Islet of Langerhans (tissue), 1 donor: ENCODE measurements around the gene LRRC9.
"Not testable (repeated sequence)": the region's sequence is repeated elsewhere in the genome, so short reads cannot be mapped to it uniquely, and the experiment has no call there.

Source experiments
- FAIRE-seq: peaks from one replicate; lab custom pipeline; 2011; peaks lifted over from hg19 to GRCh38; lab: Jason Lieb, UNC

Gene LRRC9

DNA sequence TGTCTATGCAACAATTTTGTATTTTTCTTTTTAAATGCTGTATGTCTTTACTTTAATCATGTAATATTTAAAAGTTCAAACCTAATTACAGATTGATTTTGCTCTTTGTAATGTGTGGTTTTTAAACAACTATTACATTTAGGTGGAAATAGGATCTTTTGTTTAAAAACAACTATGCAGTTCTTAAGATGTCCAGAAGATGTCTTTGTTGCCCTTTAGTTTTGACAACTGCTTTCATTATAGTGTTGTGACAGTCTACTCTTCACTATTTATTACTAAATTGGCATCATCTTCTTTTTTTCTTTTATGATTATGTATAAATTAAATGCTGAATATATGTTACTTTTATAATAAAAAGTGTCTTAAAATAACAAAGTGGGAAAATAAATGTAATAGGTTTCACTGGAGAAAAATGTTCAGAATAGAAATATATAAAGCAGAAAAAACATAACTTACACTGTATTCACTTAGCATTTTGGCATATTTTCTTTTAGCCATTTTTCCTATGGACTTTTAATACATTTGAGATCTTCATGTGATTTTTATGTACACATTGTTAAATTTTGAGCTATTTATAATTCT is 144.6 kb downstream of the LRRC9 start:
- peak; percentile 98 for FAIRE-seq

DNA sequence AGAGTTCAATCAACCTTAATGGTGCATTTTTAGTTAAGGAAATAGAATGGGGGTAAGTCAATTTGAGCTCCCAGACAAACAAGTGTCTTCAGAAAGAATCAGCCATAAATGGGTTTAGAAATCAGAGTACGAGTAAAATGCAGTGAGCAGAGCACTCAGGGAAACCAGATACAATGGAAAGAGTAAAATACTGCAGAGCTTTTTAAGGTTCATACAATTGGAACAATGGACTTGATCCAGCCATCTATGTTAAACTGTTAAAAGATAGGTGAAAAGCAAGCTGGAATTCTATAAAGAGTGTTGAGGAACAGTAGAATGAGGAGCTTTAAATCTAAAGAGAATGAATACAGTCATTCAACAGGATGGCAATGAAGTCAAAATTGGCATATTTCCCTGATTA is 147.9 kb downstream of the LRRC9 start:
- FAIRE-seq: no peak

DNA sequence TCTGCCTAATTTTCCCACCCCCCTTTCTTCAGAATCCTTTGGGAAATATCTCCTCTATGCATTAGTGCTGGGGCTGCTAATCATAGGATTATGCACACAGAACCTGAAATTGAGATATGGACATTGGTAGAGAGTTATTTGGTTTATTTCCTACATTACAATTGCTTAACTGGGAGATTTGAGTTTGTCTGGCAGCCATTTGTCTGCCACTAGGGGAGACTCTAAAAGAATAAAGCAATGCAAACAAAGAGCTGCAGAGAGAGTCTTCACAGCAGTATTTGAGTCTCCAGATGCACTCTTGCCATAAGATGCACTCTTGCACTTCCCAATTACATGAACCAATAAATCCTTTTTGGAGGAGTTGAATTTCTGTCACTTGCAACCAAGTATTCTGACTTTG is 159.8 kb downstream of the LRRC9 start:
- FAIRE-seq: no peak

DNA sequence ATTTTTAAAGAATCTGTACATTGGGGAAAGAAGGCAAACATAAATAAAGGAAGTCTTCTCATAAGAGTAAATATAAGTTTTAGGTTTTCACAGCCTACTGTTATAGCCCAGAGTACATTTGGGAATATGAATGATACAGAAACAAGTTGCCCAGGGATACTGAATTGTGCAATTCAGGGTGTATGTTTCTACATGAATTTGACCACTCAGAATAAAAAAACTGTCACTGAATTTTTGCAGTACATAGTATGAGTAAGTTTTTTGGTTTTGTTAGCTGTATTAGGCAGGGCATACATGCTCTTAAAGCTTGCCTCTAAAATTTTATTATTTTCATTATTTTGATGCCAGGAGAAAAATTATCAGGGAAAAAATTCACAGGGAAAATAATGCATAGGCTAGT is 165.1 kb downstream of the LRRC9 start:
- no peak for FAIRE-seq

DNA sequence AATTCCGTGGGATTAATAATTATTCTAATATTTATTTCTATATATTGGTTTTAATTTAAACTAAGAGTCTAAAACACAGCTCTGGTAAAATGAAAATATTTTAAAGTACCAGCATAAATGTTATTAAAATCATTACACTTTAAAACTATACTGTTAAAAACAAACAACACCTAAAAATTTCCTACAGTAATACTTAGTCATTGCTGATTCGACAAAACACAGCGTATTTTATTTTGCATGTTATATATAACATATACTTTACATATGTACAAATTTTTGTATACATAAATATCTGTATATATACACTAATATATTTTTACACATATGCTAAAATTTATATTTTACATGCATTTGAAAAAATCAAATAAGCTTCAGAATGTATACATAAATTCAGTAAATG is 165.7 kb downstream of the LRRC9 start:
- FAIRE-seq: no peak

DNA sequence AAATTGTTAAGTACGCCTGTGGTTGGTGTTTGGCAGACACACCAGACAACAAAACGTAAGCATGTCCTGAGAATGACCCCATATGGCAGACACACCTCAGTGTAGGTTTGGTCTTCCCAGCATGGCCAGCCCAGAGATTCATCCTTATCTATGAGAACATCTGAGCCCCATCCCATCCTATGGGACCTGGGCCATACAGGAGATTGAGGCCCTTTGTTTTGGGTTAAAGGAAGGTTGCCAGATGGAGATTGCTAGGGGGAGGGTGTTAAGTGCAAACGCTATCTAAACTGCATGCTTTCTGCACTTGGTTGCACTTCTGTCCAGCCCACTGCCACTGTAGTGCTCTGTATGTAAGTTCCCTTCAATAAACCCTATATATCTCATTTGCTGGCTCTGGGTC is 167.7 kb downstream of the LRRC9 start:
- no peak for FAIRE-seq

DNA sequence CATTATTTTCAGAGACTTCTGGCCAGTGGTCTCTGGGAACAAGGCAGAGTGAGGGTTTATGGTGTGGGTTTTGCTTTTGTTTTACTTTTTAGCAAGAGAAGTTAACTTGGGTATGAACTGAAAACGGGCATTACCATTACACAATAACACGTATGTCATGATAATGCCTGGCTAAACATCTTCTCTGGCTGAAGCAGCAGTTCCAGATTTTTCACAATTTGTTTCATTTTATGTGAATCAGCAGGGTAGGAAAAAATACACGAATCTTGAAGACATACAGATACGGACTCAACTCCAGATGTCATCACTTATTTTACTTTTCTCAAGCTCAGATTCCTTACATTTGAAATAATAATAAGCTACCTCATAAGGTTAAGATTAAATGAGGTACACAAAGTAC is 169.3 kb downstream of the LRRC9 start:
- FAIRE-seq: no peak

DNA sequence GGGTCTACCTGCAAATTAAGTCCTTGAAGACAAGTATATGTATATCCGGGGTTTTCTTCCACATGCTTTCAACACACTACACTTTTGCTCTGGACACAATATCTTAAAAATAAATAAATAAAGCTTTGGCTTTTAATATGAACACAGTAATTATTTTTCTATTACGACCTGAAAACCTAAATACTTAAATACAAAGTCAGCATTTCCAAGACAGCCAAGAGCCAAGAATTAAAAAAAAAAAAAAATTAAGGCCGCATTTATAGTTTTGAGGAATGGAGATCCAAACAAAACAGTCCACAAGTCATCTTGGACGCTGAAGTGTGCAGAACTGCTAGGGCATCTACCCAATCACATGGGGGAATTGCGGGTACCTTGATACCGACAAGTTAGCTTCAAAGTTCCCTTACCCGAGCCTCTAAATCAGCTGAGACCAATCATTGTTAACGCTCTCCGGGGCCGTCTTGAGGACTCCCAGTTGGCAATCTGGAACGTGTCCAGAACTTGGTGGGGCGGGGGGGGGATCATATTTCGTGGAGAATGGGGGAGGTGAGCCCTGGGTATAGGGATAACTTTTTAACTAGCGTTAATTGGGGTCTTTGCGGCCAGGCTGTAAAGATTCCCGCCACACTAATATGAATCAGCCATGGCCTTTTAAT is 171.0 kb downstream of the LRRC9 start:
- FAIRE-seq: peak; percentile 9

DNA sequence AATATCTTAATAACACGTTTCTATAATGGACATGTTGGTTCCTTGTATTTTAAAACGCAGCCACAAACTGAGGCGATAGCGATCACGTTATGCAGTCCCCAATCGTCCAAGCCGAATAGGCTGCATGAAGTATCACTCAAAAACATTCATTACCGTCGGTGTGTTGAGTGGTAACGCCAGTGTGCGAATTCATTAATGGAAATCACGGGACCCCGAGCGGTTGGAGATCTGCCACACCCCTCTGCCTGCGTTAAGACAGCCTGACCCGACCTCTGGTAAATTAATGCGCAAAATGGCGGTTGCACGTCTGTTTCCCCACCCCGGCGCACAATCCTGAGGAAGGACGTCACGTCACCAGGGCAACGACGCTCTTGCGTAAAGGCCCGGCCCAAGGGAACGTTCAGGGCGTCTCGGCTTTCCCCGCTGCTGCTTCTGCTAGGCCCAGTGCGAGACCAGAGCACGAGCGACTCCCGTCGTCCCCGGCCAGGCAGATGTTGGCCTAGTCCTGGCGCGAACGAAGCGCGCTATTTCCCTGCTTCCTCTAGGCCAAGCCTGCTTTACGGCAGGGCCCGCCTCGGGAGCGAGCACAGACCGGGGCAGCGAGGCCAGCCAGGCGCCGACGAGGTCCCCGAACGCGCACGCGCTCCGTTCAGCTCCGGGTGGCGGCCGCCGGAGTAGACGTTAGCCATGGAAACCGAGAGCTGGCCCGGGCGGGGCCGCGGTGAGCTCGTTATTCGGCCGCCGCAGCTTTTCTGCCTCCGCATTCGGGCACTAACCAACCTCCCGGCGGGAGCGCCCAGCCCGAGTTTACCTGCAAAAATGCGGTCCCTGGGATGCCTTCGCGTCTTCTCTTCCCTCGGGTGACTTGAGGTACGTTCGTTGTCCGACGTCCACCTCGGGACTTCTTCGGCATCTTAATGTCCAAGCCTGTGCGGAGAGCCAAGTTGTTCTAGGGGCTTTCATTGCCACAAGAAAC is 171.9 kb downstream of the LRRC9 start, which contains the start of gene PCNX4:
TSS of gene PCNX4 (plus strand) at position 374 of the 976 bp plus-strand sequence. CDS start 15,716 bp downstream, outside the sequence.
- peak; percentile 47 for FAIRE-seq

DNA sequence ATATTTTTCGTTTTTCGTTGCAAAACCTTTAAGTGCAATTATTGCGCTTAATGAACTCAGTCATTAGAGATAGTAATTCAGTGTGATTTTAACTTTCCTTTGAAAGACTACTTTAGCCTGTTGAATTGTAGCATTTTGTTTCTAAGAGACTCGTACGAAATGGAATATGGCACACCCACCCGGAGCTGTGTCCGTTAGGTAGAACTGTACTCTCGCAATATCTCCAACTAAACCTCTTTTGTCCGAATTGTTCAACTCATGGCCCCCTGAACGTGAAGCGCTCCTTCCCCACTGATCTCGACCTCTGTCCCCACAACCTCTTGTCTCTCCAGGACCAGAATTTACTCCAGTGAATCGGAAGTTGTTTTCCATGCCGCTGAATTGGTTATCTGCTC is 172.6 kb downstream of the LRRC9 start:
- no peak for FAIRE-seq

DNA sequence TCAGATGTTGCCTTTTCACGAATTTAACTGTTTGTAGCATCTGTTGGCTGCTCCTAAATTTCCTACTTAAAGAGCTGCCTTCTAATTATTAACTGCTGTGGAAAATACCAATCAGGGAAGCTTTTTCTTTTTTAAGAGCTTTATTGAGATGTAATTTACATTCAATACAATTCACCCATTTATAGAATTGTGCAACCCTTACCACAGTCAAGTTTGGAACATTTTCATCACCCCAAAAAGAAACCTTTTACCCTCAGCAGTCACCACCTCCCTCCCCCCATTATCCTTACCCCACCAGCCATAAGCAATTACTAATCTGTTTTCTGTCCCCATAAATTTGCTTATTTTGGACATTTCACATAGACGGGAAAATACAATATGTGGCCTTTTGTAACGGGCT is 173.1 kb downstream of the LRRC9 start:
- FAIRE-seq: no peak

DNA sequence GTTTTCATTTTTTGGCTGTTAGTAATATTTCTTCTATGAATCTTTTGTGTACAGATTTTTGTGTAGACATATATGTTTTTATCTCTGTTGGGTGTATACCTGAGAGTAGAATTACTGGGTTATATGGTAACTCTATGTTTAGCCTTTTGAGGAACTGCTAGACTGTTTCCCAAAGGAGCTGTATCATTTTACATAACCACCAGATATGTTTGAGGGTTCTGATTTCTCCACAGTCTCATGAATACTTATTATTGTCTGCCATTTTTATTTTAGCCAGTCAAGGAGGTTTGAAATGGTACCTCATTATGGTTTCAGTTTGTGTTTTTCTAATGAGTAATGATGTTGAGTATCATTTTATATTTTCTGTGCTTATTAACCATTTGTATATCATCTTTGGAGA is 173.7 kb downstream of the LRRC9 start:
- no peak for FAIRE-seq

DNA sequence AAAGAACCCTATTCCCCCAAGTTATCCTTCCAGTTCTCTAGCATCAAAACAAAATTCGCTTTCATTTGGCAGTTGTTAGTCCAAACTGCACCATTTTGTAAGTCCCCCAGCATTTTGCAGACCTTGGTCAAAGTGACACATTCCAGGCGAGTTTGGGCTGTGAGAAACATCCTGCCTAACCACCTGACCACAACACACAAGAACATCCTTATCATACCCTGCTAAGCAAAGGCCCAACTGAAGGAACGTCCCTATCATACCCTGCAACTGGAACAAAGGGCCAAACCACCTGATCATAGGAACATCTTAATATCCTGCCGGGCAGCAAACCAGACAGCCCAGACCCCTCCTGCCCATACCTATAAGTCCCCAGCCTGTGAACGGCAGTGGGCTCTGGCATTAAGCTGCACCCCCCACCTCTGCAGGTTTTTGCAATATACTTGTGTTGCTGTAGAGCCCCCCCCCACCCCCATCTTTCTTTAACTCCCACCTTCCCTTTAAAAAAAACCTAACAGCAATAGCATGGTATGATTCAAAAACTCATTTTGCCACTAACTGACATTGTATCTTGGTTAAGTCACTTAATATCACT is 174.5 kb downstream of the LRRC9 start:
- no peak for FAIRE-seq

DNA sequence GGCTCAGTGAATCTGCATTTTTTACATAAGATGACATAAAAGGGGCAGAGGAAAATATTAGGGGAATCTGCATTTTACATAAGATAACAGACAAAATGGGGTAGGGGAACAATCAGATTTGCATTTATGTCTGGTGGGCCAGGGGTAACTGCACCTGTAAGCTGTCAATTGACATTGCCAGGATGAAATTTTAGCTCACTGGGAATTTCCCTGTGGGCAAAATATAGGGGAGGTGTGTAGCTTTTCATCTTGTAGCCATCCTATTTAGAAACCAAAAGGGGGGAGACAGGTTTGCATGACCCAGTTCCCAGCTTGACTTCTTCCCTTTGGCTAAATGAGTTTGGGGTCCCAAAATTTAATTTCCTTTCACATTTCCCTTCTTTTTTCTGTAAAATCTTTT is 175.3 kb downstream of the LRRC9 start:
- FAIRE-seq: no peak

DNA sequence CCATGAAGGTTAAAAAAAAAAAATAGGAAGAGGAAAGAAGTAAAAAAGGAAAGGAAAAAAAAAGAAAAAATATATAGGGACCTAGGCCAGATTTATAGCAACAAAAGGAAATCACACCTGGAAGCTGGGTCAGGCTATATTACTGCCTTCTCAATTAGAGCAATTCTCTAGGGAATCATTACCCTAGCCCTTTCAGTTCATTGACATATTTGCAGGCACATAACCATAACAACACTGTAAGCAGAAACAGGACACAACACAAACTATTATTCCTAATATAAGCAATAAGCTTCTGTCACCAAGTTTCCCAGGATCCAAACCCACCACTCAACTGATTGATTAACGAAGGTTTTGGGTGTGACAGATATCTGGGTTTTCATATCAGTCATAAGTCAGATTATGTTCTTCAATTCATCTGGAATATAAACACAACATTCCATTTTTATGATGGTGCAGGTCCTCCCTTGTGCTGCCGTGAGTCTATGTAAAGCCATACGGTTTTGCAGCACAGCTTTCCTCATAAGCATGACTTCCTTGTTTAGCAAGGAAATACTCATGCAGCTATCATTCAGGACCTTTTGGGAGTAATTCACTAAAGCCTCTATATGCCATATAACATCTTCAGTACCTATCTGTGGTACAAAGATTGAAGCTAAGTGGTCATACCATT is 176.0 kb downstream of the LRRC9 start:
- FAIRE-seq: no peak

DNA sequence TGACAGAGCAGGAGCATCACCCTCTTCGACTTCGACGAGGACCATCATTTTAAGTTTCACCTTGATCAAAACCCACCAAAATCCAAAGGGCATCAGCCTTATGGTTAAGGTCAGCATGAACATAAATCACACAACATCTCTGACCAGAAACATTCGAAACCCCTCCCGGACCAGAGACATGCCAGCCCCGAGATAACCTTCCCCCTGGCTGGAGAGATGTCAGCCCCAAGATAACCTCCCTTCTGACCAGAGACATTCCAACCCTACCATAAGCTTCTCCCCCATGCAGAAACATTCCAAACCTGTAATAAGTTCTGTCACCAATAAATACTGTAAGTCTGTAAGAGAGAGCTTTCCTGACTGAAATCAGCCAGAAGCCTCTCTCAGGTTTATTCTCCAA is 178.0 kb downstream of the LRRC9 start:
- FAIRE-seq: no peak

DNA sequence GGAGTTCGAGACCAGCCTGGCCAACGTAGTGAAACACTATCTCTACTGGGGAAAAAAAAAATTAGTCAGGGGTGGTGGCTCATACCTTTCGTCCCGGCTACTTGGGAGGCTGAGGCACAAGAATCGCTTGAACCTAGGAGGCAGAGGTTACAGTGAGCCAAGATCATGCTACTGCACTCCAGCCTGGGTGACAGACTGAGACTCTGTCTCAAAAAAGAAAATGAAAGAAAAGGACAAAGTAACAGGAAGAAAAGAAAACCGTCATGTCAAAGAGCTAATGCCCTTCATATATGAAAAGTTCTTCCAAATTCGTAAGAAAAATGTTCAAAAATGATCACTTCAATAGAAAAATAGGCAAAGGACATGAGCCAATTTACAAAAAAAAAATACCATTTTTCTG is 179.9 kb downstream of the LRRC9 start:
- not testable (repeated sequence) for FAIRE-seq

DNA sequence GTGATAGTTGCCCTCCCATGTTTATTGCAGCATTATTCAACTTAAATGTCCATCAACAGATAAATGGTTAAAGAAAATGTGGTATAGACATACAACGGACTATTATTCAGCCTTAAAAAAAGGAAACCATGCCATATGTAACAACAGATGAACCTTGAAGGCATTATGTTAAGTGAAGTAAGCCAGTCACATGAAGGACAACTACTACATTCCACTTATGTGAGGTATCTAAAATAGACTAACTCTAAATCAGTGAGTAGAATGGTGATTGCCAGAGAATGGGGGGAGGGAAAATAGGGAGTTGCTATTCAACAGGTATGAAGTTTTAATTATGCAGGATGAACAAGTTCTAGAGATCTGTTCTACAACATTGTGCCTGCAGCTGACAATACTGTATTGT is 181.8 kb downstream of the LRRC9 start:
- FAIRE-seq: no peak

DNA sequence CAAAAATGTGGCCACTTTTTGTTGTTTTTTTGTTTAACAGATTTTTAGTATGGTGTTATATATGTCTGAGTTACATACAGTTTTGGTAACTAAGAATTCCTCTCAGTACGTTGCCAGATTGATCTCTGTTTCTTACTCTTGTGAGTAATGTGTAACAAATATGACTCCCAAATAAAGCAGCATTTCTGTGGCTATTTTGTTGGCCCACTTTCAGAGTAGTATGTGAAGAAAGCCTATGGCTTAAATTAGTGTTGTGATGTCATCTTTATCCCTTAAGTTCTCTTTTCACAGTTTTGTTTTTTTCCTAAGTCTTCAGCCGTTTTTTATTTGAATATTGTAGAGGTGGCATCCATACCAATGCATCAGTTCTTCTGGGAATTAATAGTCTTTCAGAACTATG is 182.4 kb downstream of the LRRC9 start:
- FAIRE-seq: peak; percentile 27

DNA sequence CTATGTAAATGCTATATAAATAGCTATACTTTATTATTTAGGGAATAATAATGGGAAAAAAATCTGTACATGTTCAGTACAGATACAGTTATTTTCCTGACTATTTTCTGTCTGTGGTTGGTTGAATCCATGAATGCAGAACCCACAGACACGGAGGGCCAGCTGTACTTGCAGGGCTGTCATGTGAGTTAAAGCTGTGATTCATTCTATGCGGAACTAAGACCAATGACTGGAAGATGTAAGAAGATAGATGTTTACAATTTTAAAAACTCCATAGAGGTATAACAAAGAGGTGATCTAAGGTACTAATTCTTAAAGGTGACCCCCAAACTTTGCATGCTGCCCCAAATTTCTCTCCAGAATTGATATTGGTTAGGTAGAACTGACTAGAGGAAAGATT is 186.4 kb downstream of the LRRC9 start:
- FAIRE-seq: peak; percentile 92

DNA sequence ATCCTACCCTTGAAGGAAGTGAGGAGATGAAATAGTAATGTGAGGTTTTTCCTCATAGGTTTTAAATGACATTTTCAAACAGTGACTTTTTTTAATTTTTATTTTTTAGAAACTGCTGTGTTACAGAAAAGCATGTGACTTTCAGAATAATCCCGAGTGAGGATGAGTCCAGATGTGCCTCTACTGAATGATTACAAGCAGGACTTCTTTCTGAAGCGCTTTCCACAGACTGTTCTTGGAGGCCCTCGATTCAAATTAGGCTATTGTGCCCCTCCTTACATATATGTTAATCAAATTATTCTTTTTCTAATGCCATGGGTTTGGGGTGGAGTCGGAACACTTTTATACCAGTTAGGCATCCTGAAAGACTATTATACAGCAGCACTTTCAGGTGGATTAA is 187.5 kb downstream of the LRRC9 start:
- FAIRE-seq: peak; percentile 75

DNA sequence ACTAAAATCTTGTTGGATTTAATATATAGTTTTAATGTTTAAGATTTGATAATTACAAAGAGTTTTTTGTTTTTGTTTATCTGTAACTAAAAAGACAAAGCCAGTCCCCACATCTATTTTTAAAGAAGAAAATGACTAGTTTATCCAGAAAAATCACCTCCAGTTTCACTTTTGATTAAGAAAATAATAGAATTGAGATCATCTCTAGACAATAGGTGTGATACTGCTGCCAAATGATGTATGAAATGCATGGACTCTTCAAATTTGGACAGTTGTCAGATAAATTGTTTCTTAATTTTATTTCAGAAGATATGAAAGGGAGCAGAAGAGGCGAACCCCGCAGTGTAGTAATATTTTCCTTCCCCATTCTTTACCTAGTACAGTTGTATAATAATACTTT is 191.8 kb downstream of the LRRC9 start:
- peak; percentile 64 for FAIRE-seq
